Esophagus squamous epithelium (tissue), 5 donors: ENCODE data around the gene CNOT2. TPM values are rescaled to one million over a fixed set of nuclear protein-coding genes. Genes with fewer than 3 reads are reported as not detected.

Experiments
- DNase-seq: peaks from one replicate; lab custom pipeline; 2025; lab: John Stamatoyannopoulos, UW
- H3K27ac ChIP-seq, 4 donors: fragments of 200-600 bp; sonication (generic); one replicate each; pipeline ENCODE4 v1.5.1; 2016 to 2019; ENCODE audit warnings: mild to moderate bottlenecking in 1 of 4
- H3K27me3 ChIP-seq, 4 donors: fragments of 200-600 bp; sonication (generic); 1 replicate in 3 of 4; 2 replicates in 1 of 4; pipeline versions ENCODE4 v1.5.1 to v1.6.0; 2017 to 2021; ENCODE audit warnings: antibody characterized with exemption in 1 of 4
- H3K36me3 ChIP-seq, 3 donors: fragments of 200-600 bp; sonication (generic); one replicate each; pipeline ENCODE4 v1.5.1; 2016 to 2019
- H3K4me1 ChIP-seq, 3 donors: fragments of 200-600 bp; sonication (generic); one replicate each; pipeline ENCODE4 v1.5.1; 2017 to 2019
- H3K4me3 ChIP-seq, 4 donors: fragments of 200-600 bp; sonication (generic); 1 replicate in 3 of 4; 2 replicates in 1 of 4; pipeline ENCODE4 v1.5.1; 2016 to 2019; ENCODE audit warnings: mild to moderate bottlenecking in 2 of 4, moderate library complexity in 1 of 4
- H3K9me3 ChIP-seq, 3 donors: fragments of 200-600 bp; sonication (generic); one replicate each; pipeline ENCODE4 v1.5.1; 2016 to 2019
- POLR2A ChIP-seq, 4 donors: fragments of 450-650 bp; IDR thresholded peaks; one replicate each; pipeline ENCODE4 v1.6.1; 2017; ENCODE audit warnings: antibody characterized with exemption in 4 of 4, mild to moderate bottlenecking in 4 of 4, moderate library complexity in 3 of 4
- WGBS, 2 donors: methylation state at CpG; one replicate each; pipeline ENCODE4 v1.1.5; 2018; 5-methylcytosine and 5-hydroxymethylcytosine counted together
- intact Hi-C: fragments of 100-400 bp; cut with DNase I; formaldehyde crosslinking; loops from one replicate; pipeline ENCODE4 v1.15.0; 2022
- total RNA-seq, 4 donors: library from RNA; depleted of rRNA; stranded (reverse); fragments of >200 nt; gene quantifications; one replicate each; pipeline ENCODE4 v1.1.0, GENCODE V29; 2016
- TF ChIP-seq, protein P1 (sequence below), 6 experiments: fragments of 450-650 bp in 4 of 6; fragments of 200-600 bp in 2 of 6; sonication (generic) in 2 of 6; IDR thresholded peaks; one replicate each; pipeline ENCODE4 v1.5.1; 2016 to 2019; ENCODE audit warnings: antibody characterized with exemption in 6 of 6, mild to moderate bottlenecking in 4 of 6, moderate library complexity in 4 of 6
- donor health status: DM: yes; HTN: yes; CAD: no.

Gene CNOT2
- total RNA-seq, 4 donors from 2014 or later = 77.0 to 138 (median 90.1) TPM

DNA sequence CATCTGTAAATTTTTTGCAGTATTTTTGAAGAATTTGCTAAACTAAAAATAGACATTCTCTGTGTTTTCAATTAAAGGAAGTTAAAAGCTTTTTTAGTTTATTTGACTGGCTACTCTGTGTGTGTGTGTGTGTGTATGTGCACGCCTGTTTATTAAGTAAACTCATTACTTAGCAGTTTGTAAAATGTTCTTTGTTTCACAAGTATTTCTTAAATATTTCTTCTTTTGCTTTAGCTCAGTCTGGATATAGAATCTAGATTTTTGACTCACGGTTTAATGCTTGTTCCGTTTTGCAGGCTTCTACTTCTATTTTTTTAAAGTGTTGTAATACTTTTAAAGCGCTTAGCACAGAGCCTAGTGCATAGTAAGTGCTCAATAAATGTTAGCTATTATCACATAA, 76.4 kb downstream of the CNOT2 start:
- Histone ChIP-seq H3K9me3 (no peaks in the 10 kb centered on the region), H3K27me3 (no peaks in the 10 kb centered on the region), H3K27ac (no peak overlapping the region), H3K4me3 (no peak overlapping the region), H3K4me1 (no peaks in the 10 kb centered on the region), H3K36me3 (peaks cover 0 to 22% (median 0%) of the 10 kb centered on the region in 3 donors)
- 78 to 91% methylated on average over 4 of the region's 4 CpGs for WGBS, 2 donors
- intact Hi-C loops = no loop called here
- TF ChIP-seq, protein P1, sequence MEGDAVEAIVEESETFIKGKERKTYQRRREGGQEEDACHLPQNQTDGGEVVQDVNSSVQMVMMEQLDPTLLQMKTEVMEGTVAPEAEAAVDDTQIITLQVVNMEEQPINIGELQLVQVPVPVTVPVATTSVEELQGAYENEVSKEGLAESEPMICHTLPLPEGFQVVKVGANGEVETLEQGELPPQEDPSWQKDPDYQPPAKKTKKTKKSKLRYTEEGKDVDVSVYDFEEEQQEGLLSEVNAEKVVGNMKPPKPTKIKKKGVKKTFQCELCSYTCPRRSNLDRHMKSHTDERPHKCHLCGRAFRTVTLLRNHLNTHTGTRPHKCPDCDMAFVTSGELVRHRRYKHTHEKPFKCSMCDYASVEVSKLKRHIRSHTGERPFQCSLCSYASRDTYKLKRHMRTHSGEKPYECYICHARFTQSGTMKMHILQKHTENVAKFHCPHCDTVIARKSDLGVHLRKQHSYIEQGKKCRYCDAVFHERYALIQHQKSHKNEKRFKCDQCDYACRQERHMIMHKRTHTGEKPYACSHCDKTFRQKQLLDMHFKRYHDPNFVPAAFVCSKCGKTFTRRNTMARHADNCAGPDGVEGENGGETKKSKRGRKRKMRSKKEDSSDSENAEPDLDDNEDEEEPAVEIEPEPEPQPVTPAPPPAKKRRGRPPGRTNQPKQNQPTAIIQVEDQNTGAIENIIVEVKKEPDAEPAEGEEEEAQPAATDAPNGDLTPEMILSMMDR (IDR thresholded peaks at IDR 0.05) = no peak
- no peak for TF ChIP-seq POLR2A (IDR thresholded peaks at IDR 0.05)
- DNase-seq = no peak

DNA sequence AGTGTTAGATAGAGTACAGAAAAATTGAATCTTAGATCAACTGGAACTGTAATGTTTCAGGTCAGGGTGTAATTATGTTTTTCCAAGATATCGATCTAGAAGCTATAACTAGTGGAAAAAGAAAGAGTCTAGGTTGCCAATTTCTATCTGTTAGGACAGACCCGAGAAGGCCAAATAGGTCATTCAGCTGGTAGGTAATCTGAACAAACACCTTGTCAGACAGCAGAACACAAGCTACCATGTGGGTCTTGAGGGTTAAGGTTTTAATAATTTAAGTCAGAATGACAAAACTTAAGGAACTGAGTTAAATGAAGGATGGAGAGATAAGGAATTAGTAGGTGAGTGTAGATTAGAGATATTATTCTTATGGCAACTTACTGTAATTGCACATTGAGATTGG, 78.0 kb downstream of the CNOT2 start:
- intact Hi-C loops = no loop called here
- TF ChIP-seq, protein P1 (IDR thresholded peaks at IDR 0.05) = no peak
- no peak for TF ChIP-seq POLR2A (IDR thresholded peaks at IDR 0.05)
- Histone ChIP-seq H3K27me3 (no peaks in the 10 kb centered on the region), H3K4me3 (no peak overlapping the region), H3K4me1 (no peaks in the 10 kb centered on the region), H3K27ac (no peak overlapping the region), H3K9me3 (no peaks in the 10 kb centered on the region), H3K36me3 (peaks cover 0 to 33% (median 0%) of the 10 kb centered on the region in 3 donors)
- WGBS, 2 donors = 83 to 99% methylated on average over 2 of the region's 2 CpGs
- no peak for DNase-seq

DNA sequence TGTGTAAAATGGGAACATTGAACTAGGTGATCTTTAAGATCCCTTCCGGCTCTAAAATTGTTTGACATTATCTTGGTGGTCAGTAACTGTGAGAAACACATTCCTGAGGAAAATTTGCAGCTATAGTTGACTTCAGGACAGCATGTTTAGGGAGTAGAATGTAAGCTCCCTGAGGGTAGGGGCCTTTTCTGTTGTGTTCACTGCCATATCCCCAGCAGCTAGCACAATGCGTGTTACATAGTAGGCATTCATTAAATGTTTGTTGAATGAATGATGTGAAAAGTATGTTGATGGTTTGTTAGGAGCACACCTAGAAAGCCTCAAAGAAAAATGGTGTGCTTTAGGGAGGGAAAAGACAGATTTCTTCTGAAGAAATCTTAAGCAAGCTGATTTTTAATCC, 84.3 kb downstream of the CNOT2 start:
- no peak for DNase-seq
- Histone ChIP-seq H3K4me3 (no peak overlapping the region), H3K4me1 (no peaks in the 10 kb centered on the region), H3K9me3 (no peaks in the 10 kb centered on the region), H3K36me3 (peaks cover 0 to 44% (median 0%) of the 10 kb centered on the region in 3 donors), H3K27me3 (no peaks in the 10 kb centered on the region), H3K27ac (no peak overlapping the region)
- WGBS, 2 donors = 95 to 100% methylated on average over 2 of the region's 2 CpGs
- intact Hi-C loops = no loop called here
- TF ChIP-seq POLR2A (IDR thresholded peaks at IDR 0.05) = no peak
- TF ChIP-seq, protein P1 (IDR thresholded peaks at IDR 0.05) = no peak

DNA sequence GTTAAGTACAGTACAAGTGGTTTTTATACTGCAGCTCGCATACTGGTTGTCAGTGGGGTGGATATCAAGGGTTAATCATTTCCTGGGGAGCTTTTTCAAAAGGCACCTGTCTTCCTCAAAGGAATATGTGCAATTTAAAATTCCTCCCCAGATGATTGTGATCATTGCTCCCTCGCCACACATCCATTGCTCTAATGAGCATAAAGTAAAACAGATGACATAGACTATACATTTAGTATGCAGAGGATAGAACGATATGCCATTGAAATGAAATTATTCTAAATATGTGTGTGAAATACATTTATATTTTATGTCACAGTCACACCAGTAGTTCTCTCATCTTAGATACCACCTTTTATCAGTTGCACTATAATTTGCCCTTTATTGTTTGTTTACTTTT, 86.5 kb downstream of the CNOT2 start:
- TF ChIP-seq POLR2A (IDR thresholded peaks at IDR 0.05) = no peak
- TF ChIP-seq, protein P1 (IDR thresholded peaks at IDR 0.05) = no peak
- H3K4me3 ChIP-seq = no peak overlapping the region
- no peaks in the 10 kb centered on the region for H3K9me3 ChIP-seq
- H3K36me3 ChIP-seq = peaks cover 0 to 28% (median 0%) of the 10 kb centered on the region in 3 donors
- H3K27me3 ChIP-seq = no peaks in the 10 kb centered on the region
- no peaks in the 10 kb centered on the region for H3K4me1 ChIP-seq
- intact Hi-C loops = no loop called here
- H3K27ac ChIP-seq = no peak overlapping the region
- WGBS, 2 donors = 95 to 96% methylated on average over 3 of the region's 3 CpGs
- DNase-seq = no peak

DNA sequence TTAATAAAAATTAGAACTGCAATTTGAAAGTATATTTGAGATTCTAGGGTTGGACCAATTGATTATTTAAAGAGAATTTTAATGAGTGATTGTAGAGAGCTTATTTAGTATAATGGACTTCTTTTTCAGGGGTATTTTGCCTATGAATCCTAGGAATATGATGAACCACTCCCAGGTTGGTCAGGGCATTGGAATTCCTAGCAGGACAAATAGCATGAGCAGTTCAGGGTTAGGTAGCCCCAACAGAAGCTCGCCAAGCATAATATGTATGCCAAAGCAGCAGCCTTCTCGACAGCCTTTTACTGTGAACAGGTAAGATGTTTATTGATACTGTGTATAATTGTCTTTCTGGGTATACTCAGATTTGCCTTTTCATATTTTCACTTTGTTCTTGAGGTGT, 86.9 kb downstream of the CNOT2 start:
- TF ChIP-seq, protein P1 (IDR thresholded peaks at IDR 0.05) = no peak
- TF ChIP-seq POLR2A (IDR thresholded peaks at IDR 0.05) = no peak
- H3K36me3 ChIP-seq = peaks cover 0 to 28% (median 0%) of the 10 kb centered on the region in 3 donors
- DNase-seq = no peak
- H3K27me3 ChIP-seq = no peaks in the 10 kb centered on the region
- 91 to 93% methylated on average over 2 of the region's 2 CpGs for WGBS, 2 donors
- no peaks in the 10 kb centered on the region for H3K4me1 ChIP-seq
- no peak overlapping the region for H3K4me3 ChIP-seq
- intact Hi-C loops = no loop called here
- no peak overlapping the region for H3K27ac ChIP-seq
- H3K9me3 ChIP-seq = no peaks in the 10 kb centered on the region
